Posterior vena cava (tissue), 2 donors: Measurements from ENCODE around the gene SPATA46. TPM values are rescaled to one million over a fixed set of nuclear protein-coding genes. Genes with fewer than 3 reads are reported as not detected.

ENCODE experiments used
- DNase-seq: peaks from one replicate; pipeline ENCODE4 v3.0.0-alpha.2; 2020; ENCODE audit warnings: low spot score
- intact Hi-C, 2 donors: fragments of 100-400 bp; cut with DNase I; formaldehyde crosslinking; loops; one replicate each; pipeline versions ENCODE4 v1.14.1 to v1.14.2; 2022 to 2023
- total RNA-seq, 2 donors: library from RNA; stranded (reverse); fragmentation: NEBNext Ultra II Directional; extraction: Animal tissue kit (Norgen Biotek cat#: 25700); gene quantifications; one replicate each; pipeline ENCODE4 v1.2.1, GENCODE V29; 2021
- donor health status: DM: yes; HTN: yes; CAD: no.
- donor health status: DM: yes; HTN: yes; CAD: no.

SPATA46 gene
- total RNA-seq, 2 donors from 2014 or later = not detected

DNA sequence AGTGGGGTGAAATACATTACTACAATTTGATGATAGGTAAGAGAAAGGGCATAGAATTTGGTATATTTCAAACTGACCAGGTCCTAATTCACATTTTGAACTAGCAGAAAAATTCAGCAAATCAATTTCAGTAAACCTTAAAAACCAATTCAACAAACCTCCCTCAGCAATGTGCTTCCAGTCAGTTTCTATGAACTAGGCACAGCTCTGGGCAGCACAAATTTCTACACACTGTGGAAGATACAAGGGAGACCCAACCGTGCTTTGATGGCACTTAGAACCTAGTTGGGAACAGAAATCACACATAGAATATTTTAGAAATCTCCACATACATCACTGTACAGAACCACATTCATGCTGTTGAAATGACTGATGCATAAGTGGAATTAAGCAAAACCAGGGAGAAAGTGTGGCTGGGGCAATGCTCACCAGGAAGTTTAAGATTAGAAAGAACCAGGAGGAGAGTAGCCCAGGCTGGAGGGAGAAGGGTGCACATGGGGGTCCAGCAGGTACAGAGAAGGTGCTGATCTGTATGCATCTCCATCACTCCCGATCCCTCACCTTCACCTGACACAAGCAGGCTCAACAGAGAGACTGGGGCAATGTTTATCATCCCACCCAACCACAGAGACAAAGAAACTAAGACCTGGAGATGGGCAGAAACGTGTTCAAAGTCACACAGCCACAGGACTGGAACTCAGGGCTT, 19.7 kb upstream of the SPATA46 start:
- intact Hi-C loops = no loop called here
- no peak for DNase-seq

DNA sequence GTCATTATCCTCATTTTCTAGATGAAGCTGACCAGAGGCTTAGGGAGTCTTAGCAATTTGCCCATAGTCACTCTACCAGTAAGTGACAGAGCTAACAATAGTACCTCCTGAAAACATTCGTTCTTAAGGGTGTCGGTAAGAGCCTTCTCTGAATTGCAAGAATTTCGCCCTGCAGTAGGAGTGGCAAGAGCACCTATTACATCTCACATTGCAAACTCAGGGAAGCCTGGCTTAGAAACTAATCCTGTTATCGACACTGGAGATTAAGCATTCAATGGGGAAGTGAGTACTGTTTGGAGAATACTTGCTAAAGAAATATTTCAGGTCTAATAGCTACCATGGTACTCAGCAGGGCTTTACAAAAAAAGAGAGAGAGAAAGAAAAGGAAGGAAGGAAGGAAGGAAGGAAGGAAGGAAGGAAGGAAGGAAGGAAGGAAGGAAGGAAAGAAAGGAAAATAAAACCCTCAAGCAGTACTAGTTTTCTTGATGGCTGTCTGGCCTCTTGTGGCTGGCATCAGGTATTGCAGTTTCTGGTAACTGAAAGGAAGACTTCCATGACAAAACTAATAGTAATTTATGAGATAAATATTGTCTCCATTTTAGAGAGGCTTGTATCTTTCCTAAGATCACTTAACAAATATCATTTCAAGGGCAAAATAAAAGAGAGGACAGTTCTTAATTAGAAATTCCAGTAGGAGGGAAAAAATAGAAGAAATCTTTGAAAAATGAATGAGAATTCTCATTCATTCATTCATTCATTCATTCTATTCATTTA, 15.3 kb upstream of the SPATA46 start:
- intact Hi-C loops = loop anchor here in 1 of 2 donors (5.0 kb wide), 1 partner anchor 335 kb away; no protein-coding TSS in a partner anchor
- DNase-seq = no peak

DNA sequence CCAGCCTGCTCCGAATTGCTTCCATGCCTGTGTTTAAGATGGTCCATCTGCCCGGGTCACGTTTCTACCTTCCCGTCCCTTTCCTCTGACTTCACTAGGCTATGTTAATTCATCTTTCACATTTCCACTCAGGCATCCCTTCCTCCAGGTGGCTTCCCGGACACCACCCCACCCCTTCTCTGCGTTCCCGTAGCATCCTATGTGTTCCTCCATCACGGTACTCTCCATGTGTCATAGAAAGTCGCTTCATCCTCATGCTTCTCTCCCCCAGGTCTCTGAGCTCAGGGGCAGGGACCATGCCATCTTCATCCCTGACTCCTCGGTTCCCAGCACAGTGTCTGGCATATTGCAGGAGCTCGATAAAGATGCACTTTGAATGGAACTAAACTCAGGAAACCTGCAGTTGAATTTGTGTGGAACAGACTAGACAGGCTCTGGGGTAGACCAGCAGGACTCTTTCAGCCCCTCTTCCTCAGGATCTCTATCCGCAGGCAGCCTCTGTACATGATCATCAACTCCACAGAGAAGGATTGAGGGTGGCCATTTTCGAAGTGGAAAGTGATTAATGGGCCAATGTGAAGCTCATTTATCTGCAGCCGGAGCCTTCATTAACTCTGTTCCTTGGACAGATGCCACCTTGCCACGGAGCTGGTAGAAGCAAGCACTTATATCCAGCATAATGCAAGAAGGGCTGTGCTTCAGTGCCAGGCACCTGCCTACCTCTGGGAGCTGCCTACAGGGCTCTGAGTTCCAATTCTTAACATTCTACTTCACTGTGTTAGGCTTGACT, 13.9 kb upstream of the SPATA46 start:
- no peak for DNase-seq
- intact Hi-C loops = loop anchor here in 1 of 2 donors (5.0 kb wide), 1 partner anchor 333 kb away; no protein-coding TSS in a partner anchor

DNA sequence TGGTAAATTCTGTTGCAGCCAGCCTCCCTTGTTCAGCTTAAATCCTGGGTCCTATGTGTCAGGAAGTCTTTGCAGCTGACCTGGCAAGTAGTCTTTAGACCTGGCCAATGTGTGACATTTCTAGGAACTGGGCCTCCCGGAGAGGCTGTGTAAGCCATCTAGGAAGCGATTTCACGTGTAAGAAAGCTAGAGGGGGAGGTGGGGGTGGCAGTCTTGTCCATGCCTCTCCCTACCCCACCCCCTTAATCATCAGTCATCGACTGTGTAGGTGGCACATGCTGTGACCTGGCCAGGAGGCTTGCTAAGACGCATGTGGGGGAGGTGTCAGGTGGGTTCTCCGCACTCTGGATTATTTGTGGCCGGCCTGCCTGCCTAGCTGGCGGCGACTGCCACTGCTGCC, 13.3 kb upstream of the SPATA46 start:
- intact Hi-C loops = loop anchor here (5.0 to 10.0 kb wide), 2 partner anchors 333 to 335 kb away; no protein-coding TSS in a partner anchor
- no peak for DNase-seq

DNA sequence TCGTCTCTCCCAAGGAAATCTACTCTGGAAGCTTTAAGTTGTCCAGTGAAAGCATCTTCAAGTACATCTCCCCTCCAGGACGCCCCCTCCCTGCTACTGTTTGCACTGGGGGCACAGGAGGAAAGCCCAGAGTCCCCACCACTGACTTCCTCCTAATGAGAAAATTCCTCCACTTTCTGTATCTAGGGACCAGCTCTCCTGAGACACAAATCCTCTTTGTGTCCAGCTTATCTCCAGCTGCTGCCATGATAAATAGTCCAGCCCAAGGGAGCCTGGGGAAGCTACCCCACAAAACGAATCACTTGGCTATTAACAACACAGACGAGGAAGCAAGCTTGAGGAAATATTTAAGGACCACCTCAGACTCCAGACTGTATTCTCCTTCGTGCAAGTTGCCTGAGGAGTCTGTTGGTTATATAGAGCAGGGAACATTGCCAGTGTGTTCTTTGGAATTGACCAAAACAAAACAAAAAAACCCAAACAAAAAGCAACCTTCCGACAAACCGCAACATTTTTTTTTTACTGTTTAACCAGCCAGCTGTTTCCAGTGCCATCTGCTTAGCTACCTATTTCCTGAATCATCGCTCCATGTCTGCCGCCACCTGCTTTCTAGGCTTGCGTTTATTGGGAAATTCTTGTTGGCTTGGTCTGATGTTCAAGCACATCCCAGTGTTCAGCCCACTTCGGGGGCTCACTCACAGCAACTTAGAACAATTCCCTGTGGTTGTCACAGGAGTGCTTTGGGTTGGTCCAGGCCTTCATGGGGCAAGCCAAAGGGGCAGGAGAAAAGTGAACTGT, 12.6 kb upstream of the SPATA46 start:
- intact Hi-C loops = loop anchor here in 1 of 2 donors (10.0 kb wide), 1 partner anchor 334 kb away; no protein-coding TSS in a partner anchor
- no peak for DNase-seq

DNA sequence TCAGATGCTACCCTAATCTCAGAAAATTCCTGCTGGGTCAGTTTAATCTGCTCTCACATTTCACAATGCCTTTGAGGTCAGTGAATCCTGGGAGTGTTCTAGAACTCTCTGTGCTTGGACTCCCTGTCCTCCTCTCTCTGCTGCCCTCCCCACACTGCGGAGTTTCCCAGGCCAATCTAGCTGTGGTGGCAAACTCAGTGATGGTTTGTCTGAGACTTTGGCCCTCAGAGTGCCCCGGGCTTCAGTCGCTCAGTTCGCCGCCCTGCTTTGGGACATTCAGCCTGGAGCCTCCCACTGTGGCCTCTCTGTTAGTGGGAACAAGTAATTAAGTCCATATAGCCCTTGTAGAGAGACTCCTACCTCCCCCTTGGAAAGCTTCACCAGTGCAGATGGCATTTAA, 12.0 kb upstream of the SPATA46 start:
- intact Hi-C loops = loop anchor here in 1 of 2 donors (10.0 kb wide), 1 partner anchor 334 kb away; no protein-coding TSS in a partner anchor
- DNase-seq = no peak

DNA sequence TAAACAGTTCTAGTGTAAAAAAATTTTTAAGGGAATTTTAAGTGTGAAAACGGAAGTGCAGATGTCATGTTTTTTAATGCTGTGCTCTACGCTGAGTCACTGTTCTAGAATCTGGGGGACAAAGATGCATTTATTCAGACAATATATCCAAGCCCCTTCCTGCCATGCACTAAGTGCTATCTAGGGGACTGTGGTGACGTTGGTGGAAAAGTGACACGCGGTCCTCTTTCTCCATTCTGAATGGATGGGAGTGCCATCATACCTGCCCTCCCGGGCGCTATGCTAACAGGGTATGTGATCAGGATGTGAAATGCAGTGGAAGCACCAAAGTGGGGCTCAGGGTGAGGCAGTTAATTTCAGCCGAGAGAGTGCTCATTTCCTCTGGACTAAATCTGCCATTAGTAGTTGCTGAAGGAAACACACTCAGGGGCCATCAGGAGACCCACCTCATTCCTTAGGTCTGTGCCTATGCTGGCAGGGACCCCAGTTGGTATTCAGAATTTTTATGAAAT, 11.5 kb upstream of the SPATA46 start:
- intact Hi-C loops = loop anchor here in 1 of 2 donors (10.0 kb wide), 1 partner anchor 333 kb away; no protein-coding TSS in a partner anchor
- DNase-seq = no peak

DNA sequence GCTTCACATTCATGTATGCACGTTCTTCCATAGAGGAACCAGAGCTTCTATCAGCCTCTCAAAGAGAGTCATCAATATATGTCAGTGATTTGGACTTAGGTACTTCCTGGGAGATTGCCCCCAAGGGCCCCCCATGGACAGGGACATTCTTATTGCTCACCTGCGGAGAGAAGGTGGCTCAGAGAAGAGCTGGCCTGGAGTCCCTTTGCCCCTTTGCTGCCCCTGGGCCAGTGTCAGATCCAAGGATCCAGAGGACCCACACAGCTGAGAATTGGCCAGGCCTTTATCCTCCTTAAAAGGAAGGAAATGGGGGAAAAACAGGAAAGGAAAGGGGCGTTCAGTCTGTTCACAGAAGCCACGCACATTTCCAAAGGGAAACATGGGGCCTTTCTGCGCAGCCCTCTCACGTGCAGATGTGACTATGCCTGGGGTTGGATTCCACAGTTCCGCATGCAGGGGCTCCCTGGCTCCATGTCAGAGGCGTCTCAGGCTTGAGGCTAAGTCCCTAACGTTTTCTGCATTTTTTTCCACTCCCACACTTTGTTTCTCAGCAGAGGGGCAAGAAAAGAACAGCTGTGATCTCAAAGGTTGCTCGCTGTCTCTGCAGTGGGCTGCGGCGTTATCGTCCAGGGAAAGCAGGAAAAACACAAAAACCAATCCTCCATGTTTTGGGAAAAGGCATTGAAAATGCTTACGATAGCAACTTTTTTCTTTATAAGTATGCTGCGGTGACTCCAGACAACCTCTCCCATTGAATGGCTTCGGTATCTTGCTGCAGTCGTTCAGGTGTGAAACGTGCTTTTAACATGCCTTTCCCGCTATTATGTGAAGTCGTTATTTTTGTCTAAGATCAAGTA, 10.8 kb upstream of the SPATA46 start:
- no peak for DNase-seq

DNA sequence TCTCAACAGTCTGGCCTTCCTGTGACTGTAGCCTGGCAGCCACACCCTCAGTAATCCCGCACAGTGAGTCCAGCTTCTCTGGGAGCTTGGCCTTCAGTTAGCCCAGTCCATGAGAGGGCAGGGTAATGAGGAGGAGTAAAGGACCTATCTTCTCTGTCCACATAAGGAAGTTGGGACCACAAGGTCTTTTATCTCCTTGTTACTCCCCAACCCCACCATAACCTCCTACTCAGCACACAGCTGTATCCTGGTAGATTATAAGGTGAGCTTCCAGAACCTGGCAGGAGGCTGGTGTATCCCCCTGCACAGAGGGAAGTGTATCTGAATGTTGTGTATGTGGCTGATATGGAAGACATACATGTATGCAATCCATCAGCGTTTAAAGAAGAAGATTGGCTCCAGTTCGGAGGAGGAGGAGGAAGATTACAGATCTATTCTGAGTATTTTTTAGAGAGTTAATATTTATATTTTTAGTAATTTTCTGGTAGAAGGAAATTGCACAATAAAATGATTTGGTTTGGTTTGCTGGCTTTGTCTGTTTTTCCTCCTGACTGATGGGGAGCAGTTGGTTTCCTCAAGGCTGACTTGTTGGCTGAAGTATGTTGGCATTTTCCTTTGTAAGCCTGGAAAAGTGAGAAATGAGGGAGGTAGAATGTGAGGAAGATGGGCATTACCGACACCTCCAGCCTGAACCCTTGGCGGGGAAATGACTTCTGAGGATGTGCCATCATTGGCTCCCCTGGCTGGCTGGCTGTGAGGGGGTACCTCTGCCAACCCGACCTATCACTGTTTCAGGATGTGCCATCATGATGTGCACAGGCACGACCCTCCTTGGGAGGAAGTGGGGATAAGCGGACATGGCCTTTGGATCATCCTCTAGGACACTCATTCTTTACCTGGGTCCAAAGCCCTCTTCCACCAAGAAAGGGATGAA, 9.9 kb upstream of the SPATA46 start:
- intact Hi-C loops = loop anchor here in 1 of 2 donors (10.0 kb wide), 1 partner anchor 332 kb away; no protein-coding TSS in a partner anchor
- DNase-seq = no peak

More for the DNA sequence above, 10.8 kb upstream of the SPATA46 start:
- intact Hi-C loops = loop anchor here in 1 of 2 donors (10.0 kb wide), 1 partner anchor 333 kb away; no protein-coding TSS in a partner anchor

DNA sequence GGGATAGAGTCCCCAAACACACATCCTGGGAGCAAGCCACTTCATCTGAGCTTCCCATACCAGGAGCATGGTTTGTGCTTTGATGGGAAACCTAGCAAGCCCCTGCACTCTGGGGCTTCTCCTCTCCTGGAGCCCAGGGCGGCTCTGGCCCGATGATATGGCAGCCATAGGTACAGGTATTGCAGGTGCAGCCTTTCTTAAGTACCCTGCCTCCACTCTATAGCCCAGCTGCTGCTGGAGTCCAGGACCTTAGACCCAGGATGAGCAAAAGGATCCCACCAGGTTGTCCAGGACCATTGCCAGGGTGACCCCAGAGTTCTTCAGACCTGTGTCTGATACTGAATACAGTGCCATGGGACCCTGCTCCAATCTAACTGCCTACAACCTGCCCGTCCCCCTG, 9.0 kb upstream of the SPATA46 start:
- intact Hi-C loops = loop anchor here in 1 of 2 donors (10.0 kb wide), 1 partner anchor 331 kb away; no protein-coding TSS in a partner anchor

DNA sequence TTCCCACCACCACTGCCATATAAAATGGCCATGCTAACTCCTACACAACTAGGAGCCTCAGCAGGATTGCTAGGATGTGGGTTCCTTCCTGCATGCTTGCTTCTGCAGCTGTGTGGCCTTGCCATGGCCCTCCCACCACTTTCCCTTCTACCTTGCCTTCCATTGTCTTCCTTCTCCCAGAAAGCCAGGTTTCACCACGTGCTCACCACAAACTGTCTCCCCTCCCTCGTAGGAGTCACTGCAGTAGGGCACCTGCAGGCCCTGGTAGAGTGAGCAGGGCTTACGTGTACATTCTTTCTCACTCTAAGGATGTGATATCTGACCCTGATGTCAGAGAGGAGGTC, 8.6 kb upstream of the SPATA46 start:
- DNase-seq = no peak
- intact Hi-C loops = loop anchor here in 1 of 2 donors (10.0 kb wide), 1 partner anchor 330 kb away; no protein-coding TSS in a partner anchor

More for the DNA sequence above, 9.0 kb upstream of the SPATA46 start:
- DNase-seq = no peak

DNA sequence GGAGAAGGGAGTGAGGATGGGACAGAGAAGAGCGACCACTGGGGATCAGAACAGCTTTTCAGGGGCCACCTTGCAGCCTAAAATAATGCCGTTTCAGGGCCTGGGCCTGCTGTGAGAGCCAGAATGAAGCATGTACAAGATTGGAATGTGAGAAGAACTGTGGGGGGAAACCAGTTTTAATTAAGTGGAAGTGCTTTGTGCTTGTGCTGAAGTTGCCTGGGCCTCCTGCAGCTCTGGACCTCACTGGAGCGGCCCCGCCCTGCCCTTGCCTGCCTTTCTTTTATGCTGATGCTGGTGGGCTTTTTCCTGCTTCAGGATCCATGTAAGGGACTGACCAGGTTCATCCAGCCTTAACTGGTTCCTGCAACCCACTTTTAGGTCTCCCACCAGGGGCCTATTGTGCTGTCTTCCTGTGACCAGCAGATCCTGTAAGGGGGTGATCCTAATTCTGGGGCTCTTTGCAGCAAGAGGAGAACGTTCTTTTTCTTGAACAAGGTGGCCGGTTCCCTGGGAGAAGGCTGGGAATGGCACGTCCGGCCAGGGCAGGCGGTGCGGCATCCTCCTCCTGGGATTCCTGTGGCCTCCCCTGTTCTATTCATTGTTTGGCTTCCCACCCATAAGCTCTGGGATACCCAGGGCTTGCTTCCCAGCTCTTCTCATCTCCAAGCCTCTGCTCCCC, 8.1 kb upstream of the SPATA46 start:
- intact Hi-C loops = loop anchor here in 1 of 2 donors (10.0 kb wide), 1 partner anchor 330 kb away; no protein-coding TSS in a partner anchor
- DNase-seq = no peak

DNA sequence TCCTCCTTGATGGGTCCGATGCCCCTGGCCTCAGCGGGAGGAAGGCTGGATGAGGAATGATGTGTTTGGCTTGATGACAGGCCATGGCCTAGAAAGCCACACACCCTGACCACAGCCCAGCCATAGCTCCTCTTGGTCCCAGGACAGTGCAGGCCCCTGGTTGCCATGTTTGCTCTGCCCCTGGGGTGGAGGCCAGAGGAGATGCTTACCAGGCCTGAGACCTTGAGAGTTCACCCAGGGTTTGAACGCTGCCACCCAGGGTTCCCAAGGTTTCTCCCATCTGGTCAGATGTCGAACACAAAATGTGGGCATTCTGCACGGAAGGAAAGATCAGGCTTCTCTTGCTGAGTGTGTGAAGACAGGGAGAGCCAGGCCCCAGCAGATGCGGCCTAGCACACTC, 7.5 kb upstream of the SPATA46 start:
- no peak for DNase-seq
- intact Hi-C loops = loop anchor here in 1 of 2 donors (10.0 kb wide), 1 partner anchor 329 kb away; no protein-coding TSS in a partner anchor

DNA sequence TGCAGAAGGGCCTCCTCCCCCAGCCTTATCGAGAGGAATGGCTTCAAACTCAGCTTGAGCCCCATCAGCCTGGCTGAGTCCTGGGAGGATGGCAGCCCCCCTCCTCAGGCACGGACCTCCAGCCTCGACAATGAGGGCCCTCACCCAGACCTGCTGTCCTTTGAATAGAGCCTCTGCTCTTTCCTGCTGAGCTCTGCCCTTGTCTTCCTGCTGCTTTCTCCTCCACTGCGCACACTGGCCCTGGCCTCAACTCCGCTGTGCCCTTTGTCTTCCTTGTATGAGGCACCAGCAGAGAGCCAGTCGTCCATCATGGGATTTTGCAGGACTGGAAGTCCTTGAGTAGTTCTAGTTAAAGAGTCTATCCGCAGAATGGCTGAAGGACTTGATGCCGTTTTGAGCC, 6.9 kb upstream of the SPATA46 start:
- DNase-seq = no peak
- intact Hi-C loops = loop anchor here in 1 of 2 donors (10.0 kb wide), 1 partner anchor 329 kb away; no protein-coding TSS in a partner anchor

DNA sequence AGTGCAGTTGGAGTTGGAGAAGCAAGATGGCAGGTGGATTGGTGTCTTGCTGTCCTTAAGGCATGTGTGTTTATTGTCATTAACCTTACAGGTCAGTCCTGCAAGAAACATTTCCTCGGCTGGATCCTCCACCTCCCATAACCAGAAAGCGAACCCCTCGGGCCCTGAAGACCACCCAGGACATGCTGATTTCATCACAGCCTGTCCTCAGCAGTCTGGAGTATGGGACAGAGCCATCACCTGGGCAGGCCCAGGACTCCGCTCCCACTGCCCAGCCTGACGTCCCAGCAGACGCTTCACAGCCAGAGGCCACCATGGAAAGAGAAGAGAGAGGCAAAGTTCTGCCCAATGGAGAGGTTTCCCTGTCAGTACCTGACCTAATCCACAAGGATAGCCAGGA, 6.4 kb upstream of the SPATA46 start:
- intact Hi-C loops = loop anchor here in 1 of 2 donors (10.0 kb wide), 1 partner anchor 328 kb away; no protein-coding TSS in a partner anchor
- DNase-seq = no peak
